HG03139 (cell line): ENCODE data around the gene ACSL1.
A peak's percentile ranks its signal among the peaks of the same experiment; 100 is the strongest.

Experiments used
- ATAC-seq: cut with Tn5 transposase; IDR thresholded peaks from one replicate; pipeline ENCODE4 v1.9.1; 2021; ENCODE audit not compliant: unreplicated experiment

ACSL1 gene

GRCh38 chr4:184825896-184826690 is at the start of gene ACSL1:
TSS of gene ACSL1 (minus strand) at chr4:184825968. CDS start at chr4:184803514, 22,454 bp downstream.
- ATAC-seq = peak; percentile 62

- ATAC-seq = no peak
These were observed 47.3 kb upstream of the ACSL1 start for GRCh38 chr4:184873054-184873453.

GRCh38 chr4:184870718-184871117 is 45.0 kb upstream of the ACSL1 start:
- ATAC-seq = no peak

GRCh38 chr4:184868623-184869022 is 42.9 kb upstream of the ACSL1 start:
- no peak for ATAC-seq

GRCh38 chr4:184863916-184864315 is 38.1 kb upstream of the ACSL1 start:
- no peak for ATAC-seq

- no peak for ATAC-seq
These were observed 35.3 kb upstream of the ACSL1 start for GRCh38 chr4:184861047-184861446.

- peak; percentile 57 for ATAC-seq
These were observed 34.4 kb upstream of the ACSL1 start for GRCh38 chr4:184860018-184860779.

- no peak for ATAC-seq
These were observed 31.8 kb upstream of the ACSL1 start for GRCh38 chr4:184857441-184858121.

GRCh38 chr4:184856277-184856609 is 30.5 kb upstream of the ACSL1 start:
- ATAC-seq = no peak

- ATAC-seq = no peak
These were observed 28.9 kb upstream of the ACSL1 start for GRCh38 chr4:184854673-184855072.

GRCh38 chr4:184853436-184853835 is 27.7 kb upstream of the ACSL1 start:
- ATAC-seq = no peak

- ATAC-seq = no peak
These were observed 26.1 kb upstream of the ACSL1 start for GRCh38 chr4:184851886-184852285.

GRCh38 chr4:184851200-184851541 is 25.4 kb upstream of the ACSL1 start:
- peak; percentile 71 for ATAC-seq

- peak; percentile 36 for ATAC-seq
These were observed 24.8 kb upstream of the ACSL1 start for GRCh38 chr4:184850431-184851199.

- ATAC-seq = no peak
These were observed 24.2 kb upstream of the ACSL1 start for GRCh38 chr4:184850018-184850417.

GRCh38 chr4:184849185-184849584 is 23.4 kb upstream of the ACSL1 start:
- ATAC-seq = peak; percentile 24

- no peak for ATAC-seq
These were observed 22.7 kb upstream of the ACSL1 start for GRCh38 chr4:184848510-184848909.

- ATAC-seq = no peak
These were observed 20.8 kb upstream of the ACSL1 start for GRCh38 chr4:184846531-184846930.

GRCh38 chr4:184845367-184846021 is 19.7 kb upstream of the ACSL1 start:
- no peak for ATAC-seq

GRCh38 chr4:184844742-184845141 is 19.0 kb upstream of the ACSL1 start:
- no peak for ATAC-seq
